ENCODE data around the gene TOM1L2.
A peak's percentile ranks its signal among the peaks of the same experiment; 100 is the strongest.

TOM1L2 gene

DNA sequence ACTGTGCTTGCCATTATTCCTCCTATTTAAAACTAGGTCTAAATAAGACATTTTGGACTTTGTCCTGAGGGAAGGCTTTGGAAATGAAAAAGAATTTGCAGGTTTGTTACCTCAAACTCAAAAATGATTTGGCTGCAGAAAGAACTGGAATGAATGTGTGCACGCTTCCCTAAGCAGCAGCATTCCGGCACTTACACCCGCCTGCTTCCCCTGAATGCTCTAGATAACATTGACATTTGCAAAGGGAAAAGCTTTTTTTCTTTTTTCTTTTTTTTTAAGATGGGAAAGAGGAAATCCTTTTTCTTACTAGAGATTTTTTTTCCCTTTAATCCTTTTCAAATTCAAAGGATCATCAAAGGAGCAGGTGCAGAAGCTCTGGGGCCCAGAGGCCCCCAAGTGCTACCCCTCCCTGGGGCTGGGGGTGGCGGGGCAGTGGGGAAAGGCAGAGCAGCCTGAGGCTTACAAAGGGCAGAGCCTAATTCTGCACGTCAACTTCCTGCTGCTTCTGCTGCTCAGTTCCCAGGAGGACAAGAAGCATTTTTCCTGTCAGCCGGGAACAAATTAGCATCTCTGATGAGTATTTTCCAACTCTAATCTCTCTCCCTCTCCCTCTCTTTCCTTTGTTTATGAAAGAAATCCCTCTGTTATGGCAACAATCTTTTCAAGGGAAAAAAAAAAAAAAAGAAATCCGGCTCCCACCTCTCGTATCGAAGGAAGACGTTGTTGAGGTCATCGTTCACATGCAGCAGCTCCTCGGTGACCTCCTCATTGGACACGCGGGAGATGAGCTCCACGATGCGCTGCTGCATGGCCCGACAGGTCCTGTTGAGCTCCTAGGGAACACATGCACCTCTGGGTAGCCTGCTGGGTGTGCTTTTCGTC lies 103.3 kb downstream of the TOM1L2 start:
- DNase-seq = no peak

DNA sequence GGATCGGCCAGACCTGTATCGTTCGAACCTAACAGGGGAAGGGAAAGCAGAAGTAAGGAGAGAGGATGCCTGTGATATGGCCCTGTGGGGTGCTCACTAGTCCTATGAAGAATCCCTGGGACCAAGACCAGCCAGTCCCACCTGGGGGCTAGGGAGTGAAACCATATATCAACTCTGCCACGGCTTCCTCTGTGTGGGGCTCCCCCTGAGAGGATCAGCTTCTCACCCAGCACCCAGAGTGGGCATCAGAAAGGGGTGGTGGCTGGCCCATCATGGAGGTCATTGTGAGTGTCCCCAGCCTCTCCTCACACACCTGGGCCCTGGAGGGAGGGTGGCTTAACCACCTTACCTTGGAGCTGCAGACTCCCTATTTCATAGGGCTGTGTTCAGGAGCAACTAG lies 105.3 kb downstream of the TOM1L2 start:
- DNase-seq = no peak

DNA sequence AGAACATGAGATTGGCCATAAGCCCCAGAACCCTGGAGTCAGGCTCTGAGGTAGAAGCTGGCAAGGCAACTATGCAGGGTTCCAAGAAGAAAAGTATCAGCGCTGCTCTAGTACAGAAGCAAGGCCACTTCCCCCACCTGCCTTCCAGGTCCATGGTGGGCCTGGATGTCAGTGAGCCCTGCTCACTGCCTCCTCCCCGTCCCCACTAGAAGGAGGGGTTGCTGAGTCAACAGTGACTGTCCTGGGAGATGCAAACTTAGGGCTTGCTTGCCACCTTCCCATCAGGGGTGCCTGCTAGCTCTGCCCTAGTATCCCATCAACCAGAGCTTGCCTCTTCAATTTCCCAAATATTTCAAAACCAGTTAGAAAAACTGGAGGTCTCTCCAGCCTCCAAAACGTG lies 105.8 kb downstream of the TOM1L2 start:
- no peak for DNase-seq

DNA sequence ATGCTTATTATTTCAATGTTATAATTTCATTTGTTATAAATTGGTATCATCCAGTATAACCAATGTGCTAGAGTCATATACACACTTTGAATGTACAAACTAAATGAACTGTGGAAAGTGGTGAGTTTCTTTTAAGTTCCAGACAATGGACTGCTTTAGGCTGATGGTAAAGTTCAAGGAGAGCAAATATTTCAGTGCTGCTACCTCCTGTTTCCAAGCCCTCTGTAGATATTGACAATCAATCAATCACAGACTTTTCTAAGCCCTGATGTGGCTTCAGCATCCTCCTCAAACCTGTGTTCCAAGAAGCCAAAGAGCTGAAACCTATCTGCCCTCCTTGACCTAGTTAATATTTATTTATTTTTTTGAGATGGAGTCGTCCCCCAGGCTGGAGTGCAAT lies 107.2 kb downstream of the TOM1L2 start:
- DNase-seq = no peak

DNA sequence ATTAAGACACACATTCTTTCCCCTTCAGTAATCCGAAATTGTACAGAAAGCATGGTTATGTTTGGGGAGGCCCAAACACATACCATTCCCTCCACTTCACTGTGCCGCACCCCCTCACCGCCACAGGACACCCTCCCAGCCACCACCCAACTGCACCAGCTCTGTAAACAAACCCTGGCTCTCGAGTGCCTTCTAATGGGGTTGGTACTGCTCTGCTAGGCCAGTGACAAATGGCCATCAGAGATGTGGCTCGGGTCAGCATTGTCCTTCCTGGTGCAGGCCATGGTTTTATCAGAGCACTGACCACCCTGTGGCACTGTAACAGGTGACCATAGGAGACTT lies 111.5 kb downstream of the TOM1L2 start:
- DNase-seq = no peak

DNA sequence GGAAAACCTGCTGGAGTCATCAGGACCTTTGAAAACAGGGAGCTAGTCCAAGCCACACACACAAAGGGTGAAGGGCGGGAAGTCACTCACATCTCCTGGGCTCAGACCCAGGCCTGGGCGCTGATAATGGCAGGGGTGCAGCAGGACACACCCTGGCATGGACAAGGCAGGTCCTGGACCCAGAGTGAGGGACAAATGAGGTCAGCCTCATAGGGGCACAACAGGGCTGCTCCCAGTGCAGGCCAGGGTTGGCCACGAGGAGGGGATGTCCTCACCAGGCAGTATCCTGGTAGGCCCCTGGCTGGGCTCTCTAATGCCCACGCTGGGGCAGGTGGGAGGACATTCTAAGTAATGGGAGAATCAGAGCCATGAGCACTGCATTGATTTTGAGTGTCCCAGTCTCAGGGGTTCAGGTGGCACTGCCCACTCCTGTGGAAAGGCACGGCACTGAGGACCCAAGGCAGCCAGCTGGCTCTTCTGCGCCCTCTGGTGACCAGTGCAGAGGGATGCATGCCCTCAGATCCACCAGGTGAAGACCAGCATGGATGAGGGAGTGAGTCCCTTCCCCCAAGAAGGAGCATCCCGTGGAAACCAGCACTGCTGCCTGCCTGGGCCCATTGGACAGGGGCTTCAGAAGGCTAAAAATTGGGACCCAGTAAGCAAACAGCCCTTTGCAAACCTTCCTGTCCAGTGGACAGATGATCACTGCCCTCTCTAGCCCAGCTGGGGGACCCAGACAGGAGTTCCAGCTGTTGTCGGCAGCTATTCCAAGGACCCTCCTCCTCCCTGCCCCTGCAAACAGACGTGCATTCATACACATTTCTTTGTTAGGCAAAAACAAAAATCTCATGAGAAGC lies 112.1 kb downstream of the TOM1L2 start:
- DNase-seq = peak; percentile 80

DNA sequence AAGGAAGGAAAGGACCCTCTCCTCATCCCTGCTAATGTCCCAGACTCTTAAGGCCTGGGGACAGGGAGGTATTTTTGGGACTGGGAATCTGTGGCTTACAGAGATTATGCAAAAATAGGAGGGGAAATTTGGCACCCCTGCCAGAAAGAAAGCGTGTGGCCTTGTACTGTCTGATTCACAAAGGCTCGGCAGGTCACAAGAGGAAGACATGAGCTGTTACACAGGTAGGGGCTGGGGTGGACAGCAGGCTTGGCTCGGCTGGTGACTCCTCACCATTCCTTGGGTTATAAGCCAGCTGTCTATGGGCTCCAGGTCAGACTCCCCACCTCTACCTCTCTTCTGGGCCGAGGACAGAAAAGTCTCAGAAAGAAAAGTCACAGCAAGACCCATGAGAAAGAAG lies 114.7 kb downstream of the TOM1L2 start:
- DNase-seq = no peak

DNA sequence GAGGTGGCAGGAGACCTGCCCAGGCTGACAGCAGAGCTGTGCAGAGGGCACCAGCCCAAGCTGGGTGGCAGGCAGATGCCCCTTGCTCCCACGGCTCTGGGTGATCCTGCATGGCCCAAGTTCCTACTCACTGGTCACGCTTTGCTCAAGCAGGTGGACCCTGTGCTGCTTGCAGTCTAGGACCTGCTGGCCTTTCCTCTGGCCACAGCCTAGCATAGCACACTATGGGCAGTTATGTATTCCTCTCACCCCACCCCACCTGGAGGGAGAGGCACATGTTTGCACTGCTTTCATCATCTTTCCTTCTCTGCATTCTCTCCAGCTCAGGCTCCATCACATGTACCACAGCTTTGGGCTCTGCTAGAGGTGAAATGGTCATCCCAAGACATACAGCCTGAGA lies 115.8 kb downstream of the TOM1L2 start:
- no peak for DNase-seq

DNA sequence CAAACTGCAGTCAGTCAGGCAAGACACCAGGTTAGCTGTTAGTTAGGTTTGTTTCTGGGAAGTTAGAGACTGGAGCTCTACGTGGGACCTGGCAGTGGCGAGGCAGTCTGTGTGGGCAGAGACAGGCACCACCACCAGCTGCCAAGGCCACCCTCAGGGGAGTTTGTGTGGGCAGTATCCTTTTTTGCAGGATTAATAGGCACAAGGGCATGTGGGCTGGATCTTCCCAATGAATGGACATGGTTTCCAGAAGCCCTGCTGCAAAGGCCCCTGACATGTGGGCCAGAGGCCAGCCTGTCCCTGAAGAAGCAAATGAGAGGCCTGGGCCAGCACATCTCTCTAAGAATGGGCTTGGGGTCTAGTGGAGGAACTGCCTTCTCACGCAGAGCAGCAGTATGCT lies 116.2 kb downstream of the TOM1L2 start:
- no peak for DNase-seq

DNA sequence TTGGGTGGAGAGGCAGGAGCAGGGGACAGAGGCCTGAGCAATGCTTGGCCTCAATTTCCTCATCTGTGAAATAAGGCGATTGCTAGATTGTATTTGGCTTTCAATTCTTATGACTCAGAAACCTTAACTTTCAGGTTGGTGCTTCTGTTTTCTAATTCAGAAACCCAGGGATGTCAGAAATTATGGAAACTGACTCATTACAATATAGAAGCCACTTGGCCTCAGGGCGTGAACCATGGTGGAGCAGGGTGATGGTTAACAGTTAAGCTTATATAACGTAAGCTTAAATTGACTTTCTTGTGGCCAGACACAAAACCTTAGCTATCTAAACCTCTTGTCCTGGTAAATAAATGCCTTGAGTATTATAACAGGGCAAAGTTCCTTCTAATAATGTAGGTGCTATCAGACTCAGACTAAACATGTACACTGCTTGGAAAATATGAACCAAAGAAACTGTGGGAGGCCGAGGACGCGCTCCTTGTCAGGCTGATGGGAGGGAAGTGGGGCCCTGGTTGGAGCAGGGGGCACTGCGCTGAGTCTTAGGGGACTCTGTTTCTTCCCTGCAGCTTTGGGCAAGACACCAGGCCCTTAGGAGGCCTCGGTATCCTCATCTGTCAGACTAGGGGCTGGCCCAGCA lies 118.3 kb downstream of the TOM1L2 start:
- peak; percentile 64 for DNase-seq

DNA sequence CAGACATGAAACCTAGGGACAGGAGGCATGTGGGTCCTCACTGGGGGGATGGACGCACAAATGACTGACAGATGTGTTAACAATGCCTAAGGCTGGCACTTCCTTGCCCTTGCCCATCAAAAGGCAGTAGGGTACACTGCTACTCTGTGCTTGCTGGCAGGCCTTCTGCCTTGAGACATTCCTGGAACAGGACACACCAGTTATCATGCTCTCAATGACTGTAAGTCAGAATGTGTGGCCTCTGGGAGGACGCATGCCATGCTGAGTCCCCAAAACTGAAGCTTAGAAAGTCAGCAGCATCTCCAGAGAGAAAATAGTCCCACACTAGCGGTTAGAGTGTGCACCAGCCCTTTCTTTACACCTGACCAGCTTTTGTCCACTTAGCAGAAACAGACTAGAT lies 119.3 kb downstream of the TOM1L2 start:
- DNase-seq = no peak

DNA sequence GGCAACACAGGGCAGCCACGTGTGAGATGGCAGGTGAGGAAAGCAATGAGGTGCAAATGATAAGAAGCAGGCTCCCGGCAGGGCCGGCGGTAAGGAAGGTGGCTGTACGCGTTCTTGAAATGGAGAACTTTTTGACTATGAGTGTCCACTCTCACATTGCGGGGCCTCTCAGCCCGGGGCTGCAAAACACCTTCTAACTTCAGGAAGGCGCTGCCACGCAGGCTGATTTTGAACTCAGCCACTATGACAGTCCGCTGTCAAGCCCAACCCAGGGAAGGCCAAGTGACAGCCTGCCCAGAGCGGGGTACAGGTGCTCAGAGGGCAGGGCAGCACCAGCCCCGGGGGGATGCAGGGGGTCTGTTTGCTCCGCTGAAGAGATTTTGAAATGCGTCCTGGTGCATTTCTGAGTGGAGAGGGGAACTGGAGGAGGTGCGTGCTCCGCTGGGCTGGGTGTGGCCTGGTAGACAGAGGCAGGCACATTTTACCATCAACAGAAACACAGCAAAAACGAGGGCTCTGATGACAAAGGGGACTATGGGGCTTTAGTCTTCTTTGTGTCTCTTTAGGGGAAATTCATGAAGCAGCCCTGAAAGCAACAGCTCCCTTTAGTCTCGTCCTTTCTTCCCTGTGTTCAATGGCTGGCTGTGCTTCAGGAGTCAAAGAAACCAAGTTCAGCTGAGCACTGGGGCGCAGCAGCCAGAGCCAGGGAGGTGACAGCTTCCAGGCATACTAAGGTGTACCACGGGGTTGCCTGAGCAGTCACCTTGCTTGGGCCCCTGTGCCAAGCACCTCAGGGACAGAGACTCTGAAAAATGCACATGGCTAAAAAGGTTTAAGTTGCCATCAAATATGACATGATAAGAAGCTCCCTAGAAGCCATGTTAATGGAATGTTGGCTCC lies 120.8 kb downstream of the TOM1L2 start:
- no peak for DNase-seq

DNA sequence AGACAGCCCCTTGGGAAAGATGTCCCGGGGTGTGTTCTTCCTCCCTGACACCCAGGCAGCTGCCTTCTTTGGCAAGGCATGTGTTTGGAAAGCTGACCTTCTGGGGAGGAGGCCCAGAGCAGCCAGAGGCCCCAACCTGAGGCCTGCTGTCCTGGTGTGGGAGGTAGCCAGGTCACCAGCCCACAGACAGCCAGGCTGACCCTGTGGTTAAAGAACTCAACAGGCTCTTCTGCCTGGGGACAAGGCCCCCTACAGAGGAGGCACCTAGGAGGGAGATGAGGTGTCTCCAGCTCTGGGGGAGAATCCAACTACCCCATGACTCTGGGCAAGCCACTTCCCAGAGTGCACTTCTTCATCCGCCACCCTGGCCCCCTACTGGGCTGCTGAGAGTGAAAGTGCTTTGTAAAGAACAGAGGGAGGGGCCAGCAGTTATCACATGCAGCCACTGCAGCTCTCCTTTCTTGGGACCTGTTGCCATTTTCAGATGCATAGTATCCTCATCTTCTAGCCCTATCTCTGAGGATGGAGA lies 122.3 kb downstream of the TOM1L2 start:
- DNase-seq = peak; percentile 84

DNA sequence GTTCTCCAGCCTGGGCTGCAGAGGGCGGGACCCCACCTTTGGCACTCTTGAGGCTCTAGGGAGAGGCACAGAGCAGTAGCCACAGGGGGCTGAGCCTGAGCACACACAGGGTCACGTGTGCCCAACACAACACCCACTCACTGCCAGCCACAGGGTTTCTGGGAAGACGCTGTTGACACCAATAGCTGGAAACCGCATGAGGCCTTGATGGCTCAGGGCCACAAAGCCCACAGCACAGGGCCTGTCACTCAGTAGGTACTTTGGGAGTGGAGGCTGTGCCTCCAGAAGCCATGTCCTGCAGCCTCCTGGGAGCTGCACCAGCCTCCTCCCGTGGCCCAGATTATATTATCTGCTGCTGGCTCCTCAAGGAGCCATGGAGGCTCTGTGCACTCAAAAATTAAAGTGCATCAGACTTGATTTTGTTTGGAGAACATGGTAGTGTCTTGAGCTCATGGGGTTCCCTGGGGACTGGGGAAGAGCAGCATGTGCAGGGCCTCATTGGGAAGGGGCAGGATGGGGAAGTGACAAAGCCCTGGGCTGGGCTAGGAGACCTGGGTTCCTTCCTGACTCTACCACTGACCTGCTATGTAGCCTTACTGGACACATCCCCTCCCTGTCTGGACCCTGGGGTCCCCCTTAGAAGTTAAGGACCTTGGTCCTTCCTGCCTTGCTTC lies 122.9 kb downstream of the TOM1L2 start:
- peak; percentile 94 for DNase-seq

DNA sequence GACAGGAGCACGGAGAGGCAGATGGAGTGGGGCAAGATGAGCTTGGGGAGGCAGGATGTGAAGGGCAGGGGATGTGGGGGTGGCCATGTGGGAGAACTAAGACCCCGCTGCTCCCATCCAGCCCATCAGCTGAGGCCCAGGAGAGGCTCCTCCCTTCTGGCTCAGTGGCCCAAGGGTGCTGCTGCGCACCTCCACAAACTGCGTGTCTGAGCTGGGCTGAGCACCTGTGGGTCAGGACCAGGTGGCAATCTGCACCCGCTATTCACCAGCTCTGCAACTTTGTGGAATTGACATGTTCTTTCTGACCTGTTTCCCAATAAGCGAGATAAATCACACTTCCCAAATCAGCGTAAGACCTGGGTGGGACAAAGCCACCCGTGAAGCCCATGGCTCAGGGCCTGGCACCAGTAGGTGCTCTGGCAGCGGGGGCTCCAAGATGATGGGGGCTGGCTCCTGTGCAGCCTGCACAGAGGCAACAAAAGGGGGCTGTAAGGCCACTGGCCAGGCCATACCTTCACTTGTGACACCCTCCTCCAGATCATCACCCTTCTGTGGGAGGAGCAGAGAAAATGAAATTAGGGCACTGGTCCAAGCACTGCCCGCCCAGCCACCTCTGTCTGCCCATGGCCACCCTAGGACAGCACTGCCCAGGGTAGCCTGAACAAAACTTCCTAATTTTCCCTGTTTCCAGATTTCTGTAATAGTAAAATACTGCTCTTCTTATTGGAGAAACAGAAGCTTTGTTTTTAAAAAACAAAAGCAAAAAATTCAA lies 123.7 kb downstream of the TOM1L2 start:
- DNase-seq = no peak

DNA sequence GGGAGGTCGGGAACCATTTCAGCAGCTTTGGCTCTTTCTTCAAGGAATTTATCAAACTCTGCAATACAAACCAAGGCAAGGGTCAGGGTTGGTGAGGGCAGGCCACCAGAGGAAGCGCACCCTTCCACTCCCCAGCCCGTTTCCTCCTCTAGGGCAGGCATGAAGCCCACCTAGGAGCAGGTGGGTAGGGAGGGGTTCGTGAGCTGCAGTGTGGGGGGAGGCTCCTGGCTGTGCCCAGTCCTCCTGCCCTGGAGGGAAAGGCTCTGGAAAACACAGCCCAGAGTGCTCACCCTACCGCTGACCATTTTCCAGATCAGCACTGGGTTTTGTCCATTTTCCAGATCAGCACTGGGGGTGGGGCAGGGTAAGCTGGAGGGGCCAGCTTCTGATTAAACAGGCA lies 124.5 kb downstream of the TOM1L2 start:
- DNase-seq = no peak

DNA sequence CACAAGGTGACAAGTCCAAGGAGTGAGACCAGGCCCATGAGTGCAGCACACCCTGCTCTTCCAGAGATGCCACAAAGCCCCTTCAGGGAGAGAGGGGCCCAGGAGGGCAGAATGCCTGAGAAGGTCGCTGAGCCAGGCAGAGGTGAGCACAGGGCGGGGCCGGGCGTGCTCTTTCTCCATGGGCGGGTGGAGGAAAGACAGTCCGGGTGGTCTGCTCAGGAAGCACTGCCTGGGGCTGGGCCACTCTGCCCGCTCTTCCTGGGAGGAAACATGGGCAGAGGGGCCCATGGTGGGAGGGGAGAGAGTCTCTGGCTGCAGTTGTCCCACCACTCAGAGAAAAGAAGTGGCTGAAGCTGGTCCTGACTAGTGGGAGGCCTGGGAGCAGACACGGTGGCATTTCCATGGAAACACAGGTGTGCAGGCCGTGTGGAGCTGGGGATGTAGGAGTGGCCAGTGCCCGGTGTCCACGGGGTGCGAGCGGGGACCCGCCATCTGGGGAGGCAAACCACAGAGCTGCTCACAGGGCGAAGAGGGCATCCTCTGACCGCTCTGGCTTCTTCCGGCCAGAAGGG lies 125.0 kb downstream of the TOM1L2 start:
- no peak for DNase-seq

DNA sequence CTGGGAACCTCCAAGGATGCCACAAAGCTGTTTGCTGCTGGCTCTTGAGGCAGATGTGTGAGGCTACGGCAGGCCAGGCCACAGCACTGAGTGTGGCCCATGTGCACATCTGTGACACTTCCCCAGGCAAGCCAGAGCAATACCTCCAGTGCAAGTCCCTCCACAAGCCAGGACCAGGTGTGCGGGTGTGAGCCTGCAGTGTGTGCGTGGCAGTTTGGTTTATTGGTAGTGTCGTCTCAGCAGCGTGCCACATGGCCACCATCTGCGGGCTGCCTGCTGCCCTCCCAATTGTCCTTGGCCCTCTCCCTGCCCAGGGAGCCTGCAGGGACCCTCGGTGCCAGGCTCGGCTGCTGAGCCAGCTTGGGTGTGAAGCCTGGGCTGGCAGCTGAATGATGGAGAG lies 125.6 kb downstream of the TOM1L2 start:
- no peak for DNase-seq

DNA sequence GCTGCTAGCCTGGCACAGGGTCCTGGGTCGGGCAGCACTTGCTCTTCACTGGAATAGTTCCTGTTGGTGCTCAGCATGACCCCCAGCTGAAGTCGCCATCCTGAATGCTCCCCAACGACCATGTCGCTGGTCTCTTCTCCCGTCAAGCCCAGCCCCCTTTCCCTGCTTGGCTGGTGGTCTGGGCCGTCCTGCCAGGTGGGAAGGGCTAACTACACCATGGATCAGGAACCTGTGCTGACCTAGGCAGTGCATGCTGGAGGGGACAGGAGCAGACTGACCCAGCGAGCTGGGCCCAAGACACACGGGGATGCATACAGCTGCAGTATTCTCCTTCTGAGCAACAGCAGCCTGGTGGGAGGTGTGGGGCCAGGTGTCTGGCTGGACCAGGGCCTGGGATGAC lies 126.2 kb downstream of the TOM1L2 start:
- DNase-seq = no peak

DNA sequence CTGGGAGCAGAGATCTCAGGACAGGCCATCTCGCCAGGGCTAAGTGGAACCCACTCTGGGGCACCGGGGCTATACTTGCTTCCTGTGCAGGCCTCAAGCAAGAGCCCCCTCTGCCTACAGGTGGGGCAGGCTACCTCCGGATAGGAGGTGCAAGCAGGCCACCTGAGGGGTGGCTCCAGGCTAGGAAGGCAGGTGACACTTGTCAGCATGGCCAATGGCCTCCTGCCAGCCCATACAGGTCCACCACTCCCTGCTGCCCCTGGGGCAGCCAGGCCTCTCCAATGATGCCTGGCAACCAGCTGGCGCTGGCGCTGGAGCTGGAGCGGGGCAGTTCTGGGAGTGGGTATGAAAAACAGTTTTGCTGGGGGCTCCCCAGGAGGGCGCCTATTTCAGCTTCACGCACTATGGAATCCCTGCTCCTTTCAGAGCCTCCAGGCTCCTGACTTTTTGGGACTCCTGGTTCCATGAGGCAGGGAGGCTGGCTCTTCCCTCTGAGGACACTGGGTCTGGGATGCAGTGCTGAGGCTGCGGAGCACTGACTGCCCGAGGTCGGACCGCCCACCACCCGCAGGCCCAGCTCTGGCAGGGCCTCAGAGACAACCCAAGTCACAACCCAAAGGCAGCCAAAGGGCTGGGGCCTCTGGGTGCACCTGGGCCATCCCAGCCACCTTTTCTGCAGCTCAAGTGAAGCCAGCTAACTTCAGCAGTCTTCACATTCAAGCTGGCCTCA lies 127.0 kb downstream of the TOM1L2 start:
- DNase-seq = no peak

Data from stimulated activated CD8-positive, alpha-beta memory T cell treated with anti-CD3 and anti-CD28 coated beads, Interleukin-4, amount 100 ng/mL, for 48 hours (primary cell).